ENCODE measurements around the gene TNS3.
"Not testable (repeated sequence)": the region's sequence is repeated elsewhere in the genome, so short reads cannot be mapped to it uniquely, and the experiment has no call there.

Gene TNS3

GRCh38 chr7:47602272-47603004 lies 20.5 kb upstream of the TNS3 start:
- no peak for DNase-seq (ENCODE audit: low read depth)

GRCh38 chr7:47601881-47602249 lies 20.0 kb upstream of the TNS3 start:
- DNase-seq (ENCODE audit: low read depth), result no peak

- no peak for DNase-seq (ENCODE audit: low read depth)
Measured at GRCh38 chr7:47601119-47601880, 19.4 kb upstream of the TNS3 start.

- DNase-seq (ENCODE audit: low read depth), result no peak
Measured at GRCh38 chr7:47600199-47601118, 18.5 kb upstream of the TNS3 start.

GRCh38 chr7:47597379-47597778 lies 15.5 kb upstream of the TNS3 start:
- DNase-seq (ENCODE audit: low read depth), result no peak

GRCh38 chr7:47596502-47597202 lies 14.7 kb upstream of the TNS3 start:
- DNase-seq (ENCODE audit: low read depth), result no peak

- peak; percentile 56 for DNase-seq (ENCODE audit: low read depth)
Measured at GRCh38 chr7:47594406-47594805, 12.5 kb upstream of the TNS3 start.

- no peak for DNase-seq (ENCODE audit: low read depth)
Measured at GRCh38 chr7:47591655-47592572, 10.0 kb upstream of the TNS3 start.

- DNase-seq (ENCODE audit: low read depth), result no peak
Measured at GRCh38 chr7:47591089-47591654, 9.3 kb upstream of the TNS3 start.

- not testable (repeated sequence) for DNase-seq (ENCODE audit: low read depth)
Measured at GRCh38 chr7:47590215-47590614, 8.3 kb upstream of the TNS3 start.

GRCh38 chr7:47588704-47589225 lies 6.9 kb upstream of the TNS3 start:
- DNase-seq (ENCODE audit: low read depth), result no peak

GRCh38 chr7:47587976-47588375 lies 6.1 kb upstream of the TNS3 start:
- DNase-seq (ENCODE audit: low read depth), result no peak

GRCh38 chr7:47587351-47587750 lies 5.4 kb upstream of the TNS3 start:
- DNase-seq (ENCODE audit: low read depth), result no peak

GRCh38 chr7:47586925-47587324 lies 5.0 kb upstream of the TNS3 start:
- no peak for DNase-seq (ENCODE audit: low read depth)

- not testable (repeated sequence) for DNase-seq (ENCODE audit: low read depth)
Measured at GRCh38 chr7:47586161-47586670, 4.3 kb upstream of the TNS3 start.

GRCh38 chr7:47584536-47584895 lies 2.6 kb upstream of the TNS3 start:
- no peak for DNase-seq (ENCODE audit: low read depth)

- no peak for DNase-seq (ENCODE audit: low read depth)
Measured at GRCh38 chr7:47583739-47584535, 2.0 kb upstream of the TNS3 start.

- no peak for DNase-seq (ENCODE audit: low read depth)
Measured at GRCh38 chr7:47582764-47583738, 1.1 kb upstream of the TNS3 start.

All from CMK (cell line).